Astrocyte (in vitro differentiated cells and primary cell): Measurements from ENCODE around the gene ZSWIM4. TPM values are rescaled to one million over a fixed set of nuclear protein-coding genes. Genes with fewer than 3 reads are reported as not detected.

ENCODE experiments used
- DNase-seq: peaks from one replicate; pipeline ENCODE4 v3.0.0-alpha.2; 2010; ENCODE audit warnings: low read depth
- FAIRE-seq: peaks from 2 replicates; lab custom pipeline; 2011; peaks lifted over from hg19 to GRCh38; lab: Jason Lieb, UNC
- H2AFZ ChIP-seq: 2 replicates; pipeline ENCODE4 v1.6.0; 2012; ENCODE audit warnings: low read depth, low read length, inconsistent platforms
- H3K27ac ChIP-seq: 2 replicates; pipeline ENCODE4 v1.5.1; 2011; ENCODE audit warnings: low read depth, low read length, inconsistent platforms
- H3K27me3 ChIP-seq: 2 replicates; pipeline ENCODE4 v1.6.0; 2011; ENCODE audit warnings: low read length, inconsistent platforms; ENCODE audit not compliant: insufficient read depth
- H3K36me3 ChIP-seq: 2 replicates; pipeline ENCODE4 v1.5.1; 2011; ENCODE audit warnings: low read length, inconsistent platforms; ENCODE audit not compliant: insufficient read depth
- H3K4me1 ChIP-seq: 2 replicates; pipeline ENCODE4 v1.5.1; 2011; ENCODE audit warnings: low read length, inconsistent platforms; ENCODE audit not compliant: insufficient read depth
- H3K4me2 ChIP-seq: 2 replicates; pipeline ENCODE4 v1.6.0; 2012; ENCODE audit warnings: low read length, inconsistent platforms
- H3K4me3 ChIP-seq: 2 replicates; pipeline ENCODE4 v1.5.1; 2011; ENCODE audit warnings: low read depth, mild to moderate bottlenecking, low read length, inconsistent platforms; ENCODE audit not compliant: insufficient read depth
- H3K79me2 ChIP-seq: 2 replicates; pipeline ENCODE4 v1.6.0; 2012; ENCODE audit warnings: mild to moderate bottlenecking, low read length, inconsistent platforms; ENCODE audit not compliant: insufficient read depth
- H3K9ac ChIP-seq: 2 replicates; pipeline ENCODE4 v1.6.0; 2012; ENCODE audit warnings: mild to moderate bottlenecking, low read length, inconsistent platforms
- H3K9me3 ChIP-seq: 2 replicates; pipeline ENCODE4 v1.5.1; 2012; ENCODE audit warnings: low read depth, mild to moderate bottlenecking, low read length, inconsistent platforms; ENCODE audit not compliant: insufficient read depth
- H4K20me1 ChIP-seq: 2 replicates; pipeline ENCODE4 v1.6.0; 2012; ENCODE audit warnings: low read length, inconsistent platforms; ENCODE audit not compliant: insufficient read depth
- H3K27ac Mint-ChIP-seq: one replicate; pipeline ENCODE4 v1.8.0; 2021; ENCODE audit warnings: mild to moderate bottlenecking, mixed read lengths; ENCODE audit not compliant: unreplicated experiment
- H3K27me3 Mint-ChIP-seq: one replicate; pipeline ENCODE4 v1.8.0; 2021; ENCODE audit warnings: low read depth, mixed read lengths; ENCODE audit not compliant: unreplicated experiment
- H3K36me3 Mint-ChIP-seq: one replicate; pipeline ENCODE4 v1.8.0; 2021; ENCODE audit warnings: low read depth, mixed read lengths; ENCODE audit not compliant: unreplicated experiment
- H3K4me1 Mint-ChIP-seq: one replicate; pipeline ENCODE4 v1.8.0; 2021; ENCODE audit warnings: low read depth, mixed read lengths; ENCODE audit not compliant: unreplicated experiment
- H3K4me3 Mint-ChIP-seq: one replicate; pipeline ENCODE4 v1.8.0; 2021; ENCODE audit warnings: mild to moderate bottlenecking, moderate library complexity, mixed read lengths; ENCODE audit not compliant: unreplicated experiment
- H3K9me3 Mint-ChIP-seq: one replicate; pipeline ENCODE4 v1.8.0; 2021; ENCODE audit warnings: mild to moderate bottlenecking, mixed read lengths; ENCODE audit not compliant: unreplicated experiment
- CTCF ChIP-seq: IDR thresholded peaks from 2 replicates; pipeline ENCODE4 v1.5.1; 2011; ENCODE audit warnings: low read depth, mild to moderate bottlenecking, inconsistent platforms, low read length, moderate library complexity; ENCODE audit not compliant: insufficient read depth
- EZH2 ChIP-seq: IDR thresholded peaks from 2 replicates; pipeline ENCODE4 v1.6.1; 2012; ENCODE audit warnings: mild to moderate bottlenecking, low read length, inconsistent platforms; ENCODE audit not compliant: insufficient read depth
- total RNA-seq: library from RNA; stranded (reverse); gene quantifications from 2 replicates; pipeline ENCODE4 v1.2.1, GENCODE V29; 2021

ZSWIM4 gene
- total RNA-seq, 1 donor from 2014 or later: 10.6 TPM

GRCh38 chr19:13848340-13848677 lies 53.1 kb downstream of the ZSWIM4 start:
- Mint-ChIP-seq H3K27me3 (no peaks in the 10 kb centered on the region), H3K4me3 (peak overlapping the region; percentile 45), H3K9me3 (no peaks in the 10 kb centered on the region), H3K27ac (peak overlapping the region; percentile 98), H3K36me3 (no peaks in the 10 kb centered on the region), H3K4me1 (peaks cover 25% of the 10 kb centered on the region)
- Histone ChIP-seq H4K20me1 (no peaks in the 10 kb centered on the region), H3K4me2 (peak overlapping the region; percentile 84), H3K9me3 (no peaks in the 10 kb centered on the region), H2AFZ (no peak overlapping the region), H3K27me3 (no peaks in the 10 kb centered on the region), H3K79me2 (peaks cover 10% of the 10 kb centered on the region), H3K4me3 (no peak overlapping the region), H3K36me3 (no peaks in the 10 kb centered on the region), H3K9ac (peak overlapping the region; percentile 98), H3K27ac (peak overlapping the region; percentile 100), H3K4me1 (peaks cover 67% of the 10 kb centered on the region)
- TF ChIP-seq CTCF (no peak), EZH2 (no peak)
- FAIRE-seq: no peak
- DNase-seq: no peak

GRCh38 chr19:13848798-13849676 lies 53.8 kb downstream of the ZSWIM4 start:
- Histone ChIP-seq H4K20me1 (no peaks in the 10 kb centered on the region), H3K4me2 (no peak overlapping the region), H3K79me2 (peaks cover 2% of the 10 kb centered on the region), H2AFZ (no peak overlapping the region), H3K4me1 (peaks cover 64% of the 10 kb centered on the region), H3K4me3 (no peak overlapping the region), H3K27me3 (no peaks in the 10 kb centered on the region), H3K9ac (peak overlapping the region; percentile 21), H3K9me3 (no peaks in the 10 kb centered on the region), H3K36me3 (no peaks in the 10 kb centered on the region), H3K27ac (peak overlapping the region; percentile 100)
- FAIRE-seq: no peak
- Mint-ChIP-seq H3K4me3 (no peak overlapping the region), H3K36me3 (no peaks in the 10 kb centered on the region), H3K9me3 (no peaks in the 10 kb centered on the region), H3K4me1 (peaks cover 24% of the 10 kb centered on the region), H3K27me3 (no peaks in the 10 kb centered on the region), H3K27ac (peak overlapping the region; percentile 98)
- no peak for TF ChIP-seq EZH2
- no peak for TF ChIP-seq CTCF
- DNase-seq: no peak
